ENCODE results near the gene SLC25A20. TPM values are rescaled to one million over a fixed set of nuclear protein-coding genes. Genes with fewer than 3 reads are reported as not detected.

SLC25A20 gene
- total RNA-seq, 1 donor from 2014 or later: 94.1 TPM

DNA sequence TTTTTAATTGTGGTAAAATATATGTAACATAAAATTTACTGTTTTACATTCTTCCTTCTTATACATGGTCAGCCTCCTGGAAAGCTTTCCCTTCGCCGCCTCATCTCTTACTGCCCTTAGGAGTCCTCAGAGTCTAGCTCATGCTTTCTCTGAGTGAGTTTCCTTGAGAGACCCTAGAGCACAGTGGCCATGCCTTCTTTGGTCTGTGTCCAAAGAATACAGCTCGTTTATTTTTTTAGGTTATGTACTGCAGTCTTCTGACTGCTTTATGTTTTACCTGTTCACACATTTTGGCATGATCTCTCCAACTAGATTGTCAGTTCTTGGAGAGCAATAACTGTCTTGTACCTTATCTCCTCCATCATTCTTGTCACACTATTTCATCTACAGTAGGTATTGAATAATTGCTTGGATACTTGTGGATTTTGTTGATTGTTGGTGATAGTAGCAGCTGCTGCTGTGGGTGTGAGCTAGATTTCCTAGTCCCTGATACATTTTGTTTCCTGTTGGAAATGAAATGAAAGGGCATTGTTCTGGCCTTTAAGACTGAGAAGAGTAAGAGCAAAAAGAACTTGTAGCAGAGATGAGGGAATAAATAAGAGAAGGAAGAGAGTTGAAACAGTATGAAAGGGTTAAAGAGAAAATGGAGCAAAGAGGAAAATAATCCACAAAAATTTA is 30.8 kb upstream of the SLC25A20 start:
- Histone ChIP-seq H3K4me3 (peak overlapping the region; percentile 50), H3K27me3 (ENCODE audit: low read depth) (no peaks in the 10 kb centered on the region), H3K27ac (replicated peaks) (peak overlapping the region; percentile 87), H3K9me3 (replicated peaks) (no peaks in the 10 kb centered on the region), H3K4me1 (peaks cover 80% of the 10 kb centered on the region), H3K36me3 (peaks cover 58% of the 10 kb centered on the region)
- no peak for DNase-seq
- TF ChIP-seq, protein P1, sequence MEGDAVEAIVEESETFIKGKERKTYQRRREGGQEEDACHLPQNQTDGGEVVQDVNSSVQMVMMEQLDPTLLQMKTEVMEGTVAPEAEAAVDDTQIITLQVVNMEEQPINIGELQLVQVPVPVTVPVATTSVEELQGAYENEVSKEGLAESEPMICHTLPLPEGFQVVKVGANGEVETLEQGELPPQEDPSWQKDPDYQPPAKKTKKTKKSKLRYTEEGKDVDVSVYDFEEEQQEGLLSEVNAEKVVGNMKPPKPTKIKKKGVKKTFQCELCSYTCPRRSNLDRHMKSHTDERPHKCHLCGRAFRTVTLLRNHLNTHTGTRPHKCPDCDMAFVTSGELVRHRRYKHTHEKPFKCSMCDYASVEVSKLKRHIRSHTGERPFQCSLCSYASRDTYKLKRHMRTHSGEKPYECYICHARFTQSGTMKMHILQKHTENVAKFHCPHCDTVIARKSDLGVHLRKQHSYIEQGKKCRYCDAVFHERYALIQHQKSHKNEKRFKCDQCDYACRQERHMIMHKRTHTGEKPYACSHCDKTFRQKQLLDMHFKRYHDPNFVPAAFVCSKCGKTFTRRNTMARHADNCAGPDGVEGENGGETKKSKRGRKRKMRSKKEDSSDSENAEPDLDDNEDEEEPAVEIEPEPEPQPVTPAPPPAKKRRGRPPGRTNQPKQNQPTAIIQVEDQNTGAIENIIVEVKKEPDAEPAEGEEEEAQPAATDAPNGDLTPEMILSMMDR (IDR thresholded peaks at IDR 0.05; ENCODE audit: borderline replicate concordance): no peak
- intact Hi-C loops (cut with micrococcal nuclease): no loop called here

DNA sequence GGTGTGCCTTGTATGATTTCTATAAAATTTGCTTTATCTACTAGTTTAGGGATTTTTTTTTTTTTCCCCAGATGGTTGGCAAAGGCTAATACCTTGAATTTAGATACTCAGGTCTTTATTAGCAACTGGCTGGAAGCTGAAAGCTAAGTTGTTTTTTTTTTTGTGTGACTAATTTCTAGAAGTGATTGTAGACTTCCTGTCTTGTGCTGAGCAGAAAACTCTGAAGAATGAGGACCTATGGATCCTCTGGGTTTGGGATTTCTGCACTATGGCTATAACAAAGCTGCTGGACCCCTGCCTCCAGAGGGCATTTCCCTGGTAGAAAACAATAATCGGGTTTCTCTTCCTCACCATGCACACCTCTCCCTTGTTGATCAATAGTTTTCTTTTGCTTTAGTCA is 30.0 kb upstream of the SLC25A20 start:
- Histone ChIP-seq H3K27me3 (ENCODE audit: low read depth) (no peaks in the 10 kb centered on the region), H3K4me1 (peaks cover 76% of the 10 kb centered on the region), H3K36me3 (peaks cover 61% of the 10 kb centered on the region), H3K27ac (replicated peaks) (peak overlapping the region; percentile 87), H3K9me3 (replicated peaks) (no peaks in the 10 kb centered on the region), H3K4me3 (peak overlapping the region; percentile 50)
- intact Hi-C loops (cut with micrococcal nuclease): no loop called here
- no peak for DNase-seq
- TF ChIP-seq, protein P1 (IDR thresholded peaks at IDR 0.05; ENCODE audit: borderline replicate concordance): no peak

DNA sequence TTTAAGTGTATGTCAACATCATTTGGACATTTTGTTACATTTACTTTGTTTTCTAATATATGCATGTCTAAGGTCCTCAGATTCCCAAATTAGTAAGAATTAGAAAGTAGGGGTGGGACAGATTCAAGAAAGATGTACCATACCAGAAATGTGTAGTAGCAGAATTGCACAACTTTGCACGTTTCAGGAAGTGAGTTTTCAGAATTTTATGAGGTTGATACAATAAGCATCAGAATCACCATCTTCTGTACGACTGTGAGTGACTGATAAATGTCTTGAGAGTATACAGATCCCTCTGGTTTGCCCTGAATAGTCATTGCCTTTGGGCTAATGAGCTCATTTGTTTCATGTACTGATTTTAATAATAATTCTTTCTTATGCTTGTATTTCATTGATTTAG is 29.2 kb upstream of the SLC25A20 start:
- H3K4me1 ChIP-seq: peaks cover 78% of the 10 kb centered on the region
- no peaks in the 10 kb centered on the region for H3K27me3 ChIP-seq (ENCODE audit: low read depth)
- H3K27ac ChIP-seq (replicated peaks): peak overlapping the region; percentile 87
- TF ChIP-seq, protein P1 (IDR thresholded peaks at IDR 0.05; ENCODE audit: borderline replicate concordance): no peak
- peak overlapping the region; percentile 50 for H3K4me3 ChIP-seq
- peaks cover 64% of the 10 kb centered on the region for H3K36me3 ChIP-seq
- H3K9me3 ChIP-seq (replicated peaks): no peaks in the 10 kb centered on the region
- intact Hi-C loops (cut with micrococcal nuclease): no loop called here
- DNase-seq: no peak

DNA sequence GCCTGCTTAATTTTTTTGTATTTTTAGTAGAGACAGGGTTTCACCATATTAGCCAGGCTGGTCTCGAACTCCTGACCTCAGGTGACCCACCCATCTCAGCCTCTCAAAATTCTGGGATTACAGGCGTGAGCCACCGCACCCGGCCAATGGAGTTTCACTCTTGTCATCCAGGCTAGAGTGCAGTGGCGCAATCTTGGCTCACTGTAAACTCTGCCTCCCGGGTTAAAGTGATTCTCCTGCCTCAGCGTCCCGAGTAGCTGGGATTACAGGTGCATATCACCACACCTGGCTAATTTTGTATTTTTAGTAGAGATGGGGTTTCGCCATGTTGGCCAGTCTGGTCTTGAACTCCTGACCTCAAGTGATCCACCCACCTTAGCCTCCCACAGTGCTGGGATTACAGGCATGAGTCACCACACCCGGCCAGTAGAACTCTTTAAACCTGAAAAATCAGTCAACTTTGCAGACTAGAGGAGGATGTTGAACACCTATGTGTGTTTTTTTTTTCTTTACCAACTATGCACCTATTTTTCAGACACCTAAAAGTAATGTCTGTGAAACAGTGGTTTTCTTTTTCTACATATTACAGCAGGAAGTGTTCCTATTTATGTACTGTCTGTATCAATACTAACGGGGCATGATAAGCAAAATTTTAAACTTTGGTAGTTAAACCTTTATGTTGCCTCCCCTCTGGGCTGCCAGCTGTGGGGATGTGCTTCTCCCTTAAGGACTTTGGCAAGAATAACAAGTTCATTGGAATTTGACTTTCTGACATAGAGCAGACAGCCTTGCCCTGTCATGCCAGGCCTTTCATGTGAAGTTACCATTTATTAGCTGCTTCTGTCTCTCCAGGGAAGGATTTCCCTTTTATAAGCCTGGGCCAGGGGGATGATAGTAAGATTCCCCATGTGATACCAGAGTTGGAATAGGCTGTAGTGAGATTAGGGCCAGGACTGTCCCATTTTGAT is 28.0 kb upstream of the SLC25A20 start:
- peaks cover 75% of the 10 kb centered on the region for H3K36me3 ChIP-seq
- H3K4me1 ChIP-seq: peaks cover 77% of the 10 kb centered on the region
- no peak for DNase-seq
- H3K27me3 ChIP-seq (ENCODE audit: low read depth): no peaks in the 10 kb centered on the region
- H3K4me3 ChIP-seq: peak overlapping the region; percentile 50
- TF ChIP-seq, protein P1 (IDR thresholded peaks at IDR 0.05; ENCODE audit: borderline replicate concordance): no peak
- intact Hi-C loops (cut with micrococcal nuclease): no loop called here
- no peaks in the 10 kb centered on the region for H3K9me3 ChIP-seq (replicated peaks)
- H3K27ac ChIP-seq (replicated peaks): peak overlapping the region; percentile 87

DNA sequence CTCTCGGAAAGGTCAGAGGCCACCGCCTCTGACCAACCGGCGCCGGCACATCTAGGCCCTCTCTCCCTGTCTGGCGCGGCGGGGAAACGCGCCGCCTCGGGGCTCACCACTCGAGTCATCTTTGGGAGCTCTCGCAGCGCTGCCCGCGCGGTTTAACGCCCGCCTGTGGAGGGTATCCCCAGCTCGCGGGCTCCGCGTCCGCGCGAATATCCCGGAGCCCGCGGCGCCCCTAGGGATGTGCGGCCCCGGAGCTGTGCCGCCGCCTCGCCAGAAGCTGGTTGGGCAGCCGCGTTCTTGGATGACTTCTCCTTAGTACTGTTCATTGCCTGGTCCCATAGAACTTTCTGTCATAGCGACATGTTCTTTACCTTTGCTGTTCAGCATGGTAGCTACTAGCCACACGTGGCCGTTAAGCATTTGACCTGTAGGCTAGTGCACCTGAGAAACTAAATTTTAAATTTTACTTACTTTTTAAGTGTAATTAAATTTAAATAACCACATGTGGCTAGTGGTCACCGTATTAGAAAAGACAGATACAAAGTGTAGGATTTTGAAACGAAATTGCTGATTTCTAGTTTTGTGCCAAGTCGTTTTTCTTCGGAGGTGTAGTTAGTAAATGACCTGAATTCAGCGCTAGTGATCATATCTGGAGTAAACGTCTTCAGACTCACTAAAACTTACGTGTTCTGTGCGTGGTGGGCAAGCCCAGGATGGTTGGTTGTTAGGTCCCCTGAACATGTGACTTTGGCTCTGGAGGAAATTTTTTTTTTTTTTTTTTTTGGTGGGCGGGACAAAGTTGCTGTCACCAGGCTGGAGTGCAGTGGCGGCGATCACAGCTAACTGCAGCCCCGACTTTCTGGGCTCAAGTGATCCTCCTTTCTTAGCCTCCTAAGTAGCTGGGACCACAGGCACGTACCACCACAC is 20.8 kb upstream of the SLC25A20 start:
- peaks cover 61% of the 10 kb centered on the region for H3K4me1 ChIP-seq
- H3K4me3 ChIP-seq: peak overlapping the region; percentile 81
- H3K27me3 ChIP-seq (ENCODE audit: low read depth): no peaks in the 10 kb centered on the region
- H3K27ac ChIP-seq (replicated peaks): peak overlapping the region; percentile 97
- peaks cover 29% of the 10 kb centered on the region for H3K36me3 ChIP-seq
- intact Hi-C loops (cut with micrococcal nuclease): no loop called here
- TF ChIP-seq, protein P1 (IDR thresholded peaks at IDR 0.05; ENCODE audit: borderline replicate concordance): no peak
- DNase-seq: peak; percentile 20
- H3K9me3 ChIP-seq (replicated peaks): no peaks in the 10 kb centered on the region

Measured in left ventricle myocardium inferior (tissue), 1 donor.